ENCODE measurements around the gene FGF10.

FGF10 gene

DNA sequence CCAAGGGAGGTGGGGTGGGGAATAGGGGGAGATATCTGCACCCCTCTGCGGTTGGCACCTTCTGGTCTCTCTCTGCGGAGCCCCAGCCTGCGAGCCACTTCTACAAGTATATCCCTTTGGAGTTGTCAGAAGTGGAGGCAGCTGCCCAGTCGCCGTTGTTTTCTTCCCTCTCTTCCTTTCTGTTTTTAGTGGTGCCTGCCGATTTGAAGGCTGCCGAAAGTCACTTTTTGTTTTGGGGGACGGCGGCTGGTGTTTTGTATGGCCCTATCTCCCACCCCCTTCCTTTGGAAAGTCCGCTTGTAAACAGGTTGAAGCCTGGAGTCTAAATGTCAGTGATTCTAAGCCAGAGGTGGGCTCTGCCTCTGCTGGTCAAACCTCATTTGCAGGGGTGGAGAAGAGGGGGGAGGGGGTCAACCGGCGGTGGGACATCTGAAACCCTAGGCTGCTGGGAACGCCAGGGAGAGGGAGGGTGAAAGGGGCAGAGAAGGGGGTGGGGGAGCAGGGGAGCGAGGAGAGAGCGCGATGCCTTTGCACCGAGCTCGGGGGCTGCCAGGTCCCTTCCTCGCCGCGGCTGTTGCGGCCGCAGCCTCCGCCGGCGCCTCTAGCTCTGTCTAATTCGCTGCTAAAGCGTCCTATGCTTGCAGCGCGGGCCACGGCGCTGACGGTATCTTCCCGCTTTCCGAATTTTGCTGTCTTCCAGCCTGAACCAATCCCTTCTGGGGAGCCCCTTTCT, at the start of gene FGF10:
Gene FGF10, minus strand, starts transcription at position 331 of the 733 bp plus-strand sequence. CDS start 738 bp downstream, outside the sequence.
- no peak for DNase-seq

DNA sequence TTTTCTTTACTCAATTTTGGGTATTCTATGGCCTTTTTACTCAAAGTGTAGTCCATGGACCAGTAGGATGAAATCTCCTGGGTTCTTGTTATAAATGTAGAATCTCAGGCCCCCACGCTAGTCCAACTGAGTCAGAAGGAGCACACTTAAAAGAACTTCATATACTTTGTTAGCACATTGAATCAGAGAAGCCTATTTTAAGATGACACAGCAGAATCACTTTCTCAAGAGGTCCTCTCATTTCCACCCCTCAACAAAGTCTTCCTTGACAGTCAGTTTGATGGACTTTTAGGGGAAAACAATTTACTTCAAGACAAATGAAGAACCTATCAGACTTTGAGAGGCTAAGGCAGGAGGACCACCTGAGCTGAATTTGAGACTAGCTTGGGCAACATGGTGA, 37.7 kb upstream of the FGF10 start:
- no peak for DNase-seq

GRCh38 chr5:44412286-44412685, 23.1 kb upstream of the FGF10 start:
- no peak for DNase-seq

DNA sequence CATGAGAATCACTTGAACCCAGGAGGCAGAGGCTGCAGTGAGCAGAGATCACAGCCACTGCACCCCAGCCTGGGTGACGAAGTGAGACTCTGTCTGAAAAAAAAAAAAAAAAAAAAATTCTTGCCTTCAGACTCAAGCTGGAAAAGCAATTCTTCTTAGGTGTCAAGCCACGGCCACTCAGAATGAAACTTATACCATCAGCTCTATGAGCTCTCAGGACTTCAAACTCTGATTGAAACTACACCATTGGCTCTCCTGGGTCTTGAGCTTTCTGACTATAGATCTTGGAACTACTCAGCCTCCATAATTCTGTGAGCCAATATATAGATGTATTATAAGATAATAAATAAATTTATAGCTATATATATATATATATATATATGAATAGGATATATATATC, 12.9 kb upstream of the FGF10 start:
- DNase-seq: no peak

DNA sequence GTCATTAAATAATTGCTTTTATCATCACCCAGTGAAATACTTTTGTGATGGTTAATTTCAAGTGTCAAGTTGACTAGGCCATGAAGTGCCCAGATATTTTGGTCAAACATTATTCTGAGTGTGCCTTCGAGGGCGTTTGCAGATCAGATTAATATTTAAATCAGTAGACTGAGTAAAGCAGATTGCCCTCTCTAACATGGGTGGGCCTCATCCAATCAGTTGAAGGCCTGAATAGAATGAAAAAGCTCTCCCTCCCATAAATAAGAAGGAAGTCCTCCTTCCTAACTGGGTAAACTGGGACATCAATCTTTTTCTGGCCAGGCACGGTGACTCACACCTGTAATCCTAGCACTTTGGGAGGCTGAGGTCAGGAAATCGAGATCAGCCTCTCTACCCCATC, 12.4 kb upstream of the FGF10 start:
- no peak for DNase-seq

DNA sequence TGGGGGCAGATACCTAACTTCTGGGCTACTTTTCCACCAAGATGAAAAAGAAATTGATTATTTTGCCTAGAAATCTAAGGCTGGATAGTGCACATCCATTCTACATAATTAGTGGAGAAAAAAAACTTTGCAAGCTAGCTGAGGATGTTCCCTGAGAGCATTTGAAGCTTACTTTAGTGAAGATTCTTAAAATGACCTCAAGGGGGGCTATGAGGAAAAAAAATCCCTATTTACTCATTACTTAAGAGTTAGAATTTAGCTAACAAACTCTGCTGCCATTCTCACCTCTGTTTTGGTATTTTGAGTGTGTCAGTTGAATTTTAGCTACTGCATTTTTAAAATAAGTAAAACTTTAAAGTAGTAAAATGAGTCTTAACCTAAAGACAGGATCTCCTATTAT, 9.2 kb upstream of the FGF10 start:
- no peak for DNase-seq

GRCh38 chr5:44396312-44396711, 7.1 kb upstream of the FGF10 start:
- no peak for DNase-seq

- DNase-seq: no peak
These were observed 1.1 kb upstream of the FGF10 start for GRCh38 chr5:44390351-44390750.

DNA sequence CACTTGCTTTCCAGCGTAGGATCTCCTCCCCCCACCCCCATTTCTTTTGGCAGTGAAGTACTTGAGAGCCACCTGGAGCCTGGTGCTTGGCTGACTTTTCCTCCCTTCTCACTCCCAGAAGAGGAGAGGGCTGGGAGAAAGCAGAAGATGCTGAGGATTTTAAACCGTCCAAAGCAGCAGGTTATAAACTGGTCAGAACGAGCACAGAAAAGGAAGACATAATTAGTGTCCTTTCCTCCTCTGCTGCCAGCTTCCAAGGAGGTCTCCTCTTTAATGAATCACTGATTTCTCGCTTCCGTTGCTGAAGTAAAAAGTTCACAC, 563 bp upstream of the FGF10 start:
- DNase-seq: no peak

GRCh38 chr5:44388321-44389089, 715 bp downstream of the FGF10 start:
- no peak for DNase-seq

DNA sequence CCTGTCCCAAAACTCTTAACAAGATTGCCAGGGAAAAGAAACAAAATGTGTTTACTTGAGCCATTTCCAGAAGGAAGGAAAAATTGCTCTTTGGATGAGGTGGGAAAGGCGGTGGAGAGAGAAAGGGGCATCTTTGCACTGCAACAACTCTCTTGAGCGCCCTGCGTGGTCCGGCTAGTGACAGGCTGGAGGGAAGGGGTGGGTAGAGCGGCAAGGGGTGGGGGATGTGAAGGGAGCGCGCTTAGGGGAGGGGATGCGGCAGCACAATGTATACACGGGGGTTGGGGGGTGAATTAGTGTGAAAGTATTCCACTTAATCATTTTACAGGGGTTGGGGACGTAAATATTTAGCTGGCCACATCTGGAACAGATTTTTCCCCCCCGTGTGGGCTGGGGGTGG, 1.3 kb downstream of the FGF10 start:
- DNase-seq: no peak

- DNase-seq: no peak
These were observed 1.8 kb downstream of the FGF10 start for GRCh38 chr5:44387406-44387805.

DNA sequence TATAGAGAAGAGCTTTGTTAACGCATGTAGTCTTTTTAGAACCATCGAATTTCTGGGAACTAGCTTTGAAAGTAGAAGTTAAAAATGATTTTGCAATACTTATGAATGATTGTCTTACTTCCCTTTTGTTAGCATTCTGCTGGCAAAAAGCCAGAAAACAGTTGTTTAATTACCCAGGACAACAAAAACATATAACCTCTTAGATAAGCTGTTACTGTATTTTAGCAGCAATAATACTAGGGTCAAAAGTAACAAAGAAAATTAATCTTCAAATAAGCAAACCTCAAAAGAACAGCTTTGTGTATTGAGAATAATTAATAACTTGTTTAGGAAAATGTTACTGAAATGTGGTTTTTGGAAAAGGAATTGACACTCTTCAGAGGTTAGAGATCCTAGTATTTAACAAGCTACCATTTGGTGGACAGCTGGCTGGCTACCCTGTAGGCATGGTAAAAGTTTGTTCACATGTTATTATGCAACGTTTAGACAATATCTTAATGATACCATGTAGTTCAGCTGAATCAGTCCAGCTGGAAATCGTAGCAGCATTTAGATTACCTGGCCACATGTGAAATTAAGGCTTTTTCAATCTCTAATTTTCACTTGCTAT, 3.8 kb downstream of the FGF10 start:
- no peak for DNase-seq

DNA sequence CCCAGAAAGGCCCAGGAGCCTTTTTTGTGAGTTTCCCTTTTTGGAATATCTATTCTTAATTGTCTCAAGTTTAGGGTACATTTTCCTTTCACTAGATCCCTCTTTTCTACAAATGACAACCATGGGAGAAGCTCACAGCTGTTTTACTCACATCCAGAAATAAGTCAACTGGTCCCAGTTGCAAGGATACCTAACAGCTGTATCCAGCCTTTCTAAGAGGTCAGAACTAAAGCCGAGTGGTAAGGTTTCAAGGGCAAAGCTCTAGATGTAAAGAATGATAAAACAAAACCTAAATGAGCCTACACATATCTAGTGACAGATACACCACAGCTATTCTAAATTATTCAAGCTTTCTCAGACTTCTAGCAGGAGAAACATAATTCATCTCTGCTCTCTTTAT, 4.4 kb downstream of the FGF10 start:
- DNase-seq: no peak

DNA sequence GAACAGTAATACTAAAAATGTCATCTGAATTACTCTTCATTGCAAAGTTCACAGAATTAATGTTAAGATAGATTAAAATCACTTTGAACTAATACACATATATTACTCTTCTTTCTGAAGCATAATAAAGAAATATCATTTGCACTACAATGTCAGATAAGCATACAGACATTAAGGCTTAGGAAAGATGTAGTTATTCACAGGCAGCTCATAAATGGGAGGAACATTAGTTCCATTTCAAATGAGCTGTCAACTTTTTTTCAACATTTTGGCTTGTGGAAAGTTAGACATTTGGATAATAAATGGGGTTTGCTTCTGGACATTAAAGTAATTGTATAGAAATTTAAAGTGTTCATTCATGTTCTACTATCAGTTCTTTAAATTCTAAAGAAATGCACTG, 6.3 kb downstream of the FGF10 start:
- no peak for DNase-seq

GRCh38 chr5:44377057-44377456, 12.2 kb downstream of the FGF10 start:
- no peak for DNase-seq

GRCh38 chr5:44372028-44372427, 17.2 kb downstream of the FGF10 start:
- DNase-seq: no peak

GRCh38 chr5:44367203-44367602, 22.0 kb downstream of the FGF10 start:
- DNase-seq: no peak

GRCh38 chr5:44365345-44365744, 23.9 kb downstream of the FGF10 start:
- no peak for DNase-seq

DNA sequence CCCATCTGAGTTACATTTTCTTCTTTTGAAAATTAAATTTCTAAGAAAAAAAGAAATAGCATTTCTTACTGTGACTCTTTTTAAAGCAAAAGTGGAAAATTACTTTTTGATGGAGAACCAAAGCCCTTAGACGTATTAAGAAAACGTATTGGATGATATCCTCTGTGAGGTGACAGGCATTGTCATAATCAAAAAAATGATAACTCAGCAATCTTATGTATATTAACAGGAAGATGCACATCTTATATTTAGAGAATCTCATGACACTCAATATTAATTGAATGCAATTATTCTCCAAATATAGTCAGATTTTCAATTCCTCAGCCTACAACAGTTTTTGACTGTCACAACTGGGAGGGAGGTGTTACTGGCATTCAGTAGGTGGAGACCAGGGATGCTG, 25.1 kb downstream of the FGF10 start:
- DNase-seq: no peak

DNA sequence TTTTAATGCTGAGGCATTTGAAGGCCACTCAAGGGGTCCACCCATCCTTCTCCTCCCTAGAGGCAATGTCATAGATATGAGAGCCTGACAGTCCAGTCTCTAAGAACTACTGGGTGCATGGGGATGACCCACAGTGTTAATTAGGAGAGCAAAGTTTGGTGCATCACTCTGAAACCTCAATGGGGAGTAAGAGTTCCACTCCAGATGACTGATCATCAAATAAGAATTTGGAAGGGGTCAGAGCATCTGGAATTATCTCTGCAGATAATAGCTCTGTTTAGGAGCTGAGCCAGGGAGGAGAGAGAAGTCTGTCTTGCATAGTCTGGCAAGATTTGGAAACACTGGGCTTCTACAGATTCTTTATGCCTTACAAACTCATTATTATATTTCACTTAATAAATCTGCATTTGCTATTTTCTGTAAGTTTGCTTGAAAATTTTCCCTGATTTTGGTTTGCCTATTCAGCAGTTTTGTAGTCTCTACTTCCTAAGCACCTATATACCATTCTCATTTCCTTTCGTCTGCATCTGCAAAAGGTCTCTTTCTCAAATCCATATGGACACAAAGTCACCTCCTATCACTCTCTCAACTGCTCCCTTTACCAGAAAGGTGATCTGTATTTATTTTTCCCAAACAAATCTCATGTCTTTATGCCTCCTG, 27.7 kb downstream of the FGF10 start:
- DNase-seq: no peak

- DNase-seq: no peak
These were observed 28.3 kb downstream of the FGF10 start for GRCh38 chr5:44360919-44361318.

GRCh38 chr5:44358421-44358820, 30.8 kb downstream of the FGF10 start:
- DNase-seq: no peak

- no peak for DNase-seq
These were observed 33.0 kb downstream of the FGF10 start for GRCh38 chr5:44356231-44356630.

Measured in stimulated activated CD4-positive, alpha-beta T cell treated with anti-CD3 and anti-CD28 coated beads, Interleukin-4, amount 100 ng/mL, for 1 hour (primary cell).